Activated T-helper 17 cell treated with anti-CD3 and anti-CD28 coated beads, Interleukin-2, amount 50 U/mL, for 72 hours (primary cell): Measurements from ENCODE around the gene RBBP8NL. TPM values are rescaled to one million over a fixed set of nuclear protein-coding genes. Genes with fewer than 3 reads are reported as not detected.

Experiments used
- ATAC-seq: fragments of 150-1000 bp; cut with Tn5 transposase; replicated peaks from 2 replicates; pipeline ENCODE4 v1.10.0; 2021; ENCODE audit warnings: mild to moderate bottlenecking, moderate library complexity
- H3K27ac Mint-ChIP-seq: one replicate; pipeline ENCODE4 v1.8.0; 2022; ENCODE audit warnings: mixed read lengths
- H3K27me3 Mint-ChIP-seq: one replicate; pipeline ENCODE4 v1.8.0; 2022; ENCODE audit warnings: mixed read lengths
- H3K36me3 Mint-ChIP-seq: one replicate; pipeline ENCODE4 v1.8.0; 2022; ENCODE audit warnings: low read depth, mild to moderate bottlenecking, mixed read lengths
- H3K4me1 Mint-ChIP-seq: one replicate; pipeline ENCODE4 v1.8.0; 2022; ENCODE audit warnings: mixed read lengths
- H3K4me3 Mint-ChIP-seq: one replicate; pipeline ENCODE4 v1.8.0; 2022; ENCODE audit warnings: mild to moderate bottlenecking, mixed read lengths
- H3K9me3 Mint-ChIP-seq: one replicate; pipeline ENCODE4 v1.8.0; 2022; ENCODE audit warnings: mixed read lengths
- total RNA-seq, 2 donors: library from RNA; stranded (reverse); gene quantifications; one replicate each; pipeline ENCODE4 v1.2.3, GENCODE V29; 2022

The RBBP8NL gene
- total RNA-seq, 2 donors from 2014 or later = not detected

DNA sequence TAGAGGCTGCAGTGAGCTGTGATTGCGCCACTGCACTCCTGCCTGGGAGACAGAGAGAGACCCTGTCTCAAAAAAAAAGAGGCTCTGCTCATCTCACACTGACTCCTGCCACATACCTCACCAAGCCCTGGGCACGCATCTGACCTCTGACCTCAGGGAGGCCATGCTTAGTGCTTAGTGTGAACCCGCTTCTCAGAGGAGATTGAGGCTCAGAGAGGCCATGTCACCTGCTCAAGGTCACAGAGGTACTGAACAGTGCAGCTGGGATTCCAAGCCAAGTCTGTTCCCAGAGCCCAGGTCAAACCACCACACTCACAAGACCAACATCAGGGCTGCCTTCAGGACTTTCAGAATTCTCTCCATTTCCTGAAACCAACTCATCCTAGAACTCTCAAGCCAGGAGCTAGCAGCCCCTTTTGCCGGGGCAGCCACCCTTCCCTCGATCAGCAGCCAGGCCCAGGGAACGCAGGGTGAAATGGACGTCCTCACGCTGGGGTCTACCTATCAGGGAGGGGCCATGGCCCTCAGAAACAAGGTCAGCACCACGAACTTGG is 23.1 kb downstream of the RBBP8NL start:
- no peaks in the 10 kb centered on the region for H3K27me3 Mint-ChIP-seq
- H3K9me3 Mint-ChIP-seq = no peaks in the 10 kb centered on the region
- peaks cover 5% of the 10 kb centered on the region for H3K4me1 Mint-ChIP-seq
- peak overlapping the region; percentile 11 for H3K4me3 Mint-ChIP-seq
- H3K36me3 Mint-ChIP-seq = no peaks in the 10 kb centered on the region
- ATAC-seq = no peak
- no peak overlapping the region for H3K27ac Mint-ChIP-seq

DNA sequence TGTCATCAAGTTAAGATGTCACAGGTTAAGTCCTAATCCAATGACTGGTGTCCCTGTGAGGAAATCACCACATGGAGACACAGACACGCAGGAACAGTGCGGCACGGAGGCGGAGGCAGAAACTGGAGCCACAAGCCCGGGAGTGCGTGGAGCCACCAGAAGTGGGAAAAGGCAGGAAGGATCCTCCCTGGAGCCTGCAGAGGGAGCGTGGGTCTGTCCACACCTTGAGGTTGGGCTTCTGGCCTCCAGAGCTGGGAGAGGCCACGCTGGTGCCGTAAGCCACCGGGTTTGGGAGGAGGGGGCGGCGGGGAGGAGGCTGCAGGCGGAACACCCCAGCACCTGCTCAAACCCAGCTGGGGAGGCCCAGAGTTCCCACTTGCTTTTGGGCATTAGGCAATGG is 24.0 kb downstream of the RBBP8NL start:
- Mint-ChIP-seq H3K27me3 (no peaks in the 10 kb centered on the region), H3K36me3 (no peaks in the 10 kb centered on the region), H3K4me1 (peaks cover 5% of the 10 kb centered on the region), H3K27ac (no peak overlapping the region), H3K4me3 (no peak overlapping the region), H3K9me3 (no peaks in the 10 kb centered on the region)
- ATAC-seq = no peak

DNA sequence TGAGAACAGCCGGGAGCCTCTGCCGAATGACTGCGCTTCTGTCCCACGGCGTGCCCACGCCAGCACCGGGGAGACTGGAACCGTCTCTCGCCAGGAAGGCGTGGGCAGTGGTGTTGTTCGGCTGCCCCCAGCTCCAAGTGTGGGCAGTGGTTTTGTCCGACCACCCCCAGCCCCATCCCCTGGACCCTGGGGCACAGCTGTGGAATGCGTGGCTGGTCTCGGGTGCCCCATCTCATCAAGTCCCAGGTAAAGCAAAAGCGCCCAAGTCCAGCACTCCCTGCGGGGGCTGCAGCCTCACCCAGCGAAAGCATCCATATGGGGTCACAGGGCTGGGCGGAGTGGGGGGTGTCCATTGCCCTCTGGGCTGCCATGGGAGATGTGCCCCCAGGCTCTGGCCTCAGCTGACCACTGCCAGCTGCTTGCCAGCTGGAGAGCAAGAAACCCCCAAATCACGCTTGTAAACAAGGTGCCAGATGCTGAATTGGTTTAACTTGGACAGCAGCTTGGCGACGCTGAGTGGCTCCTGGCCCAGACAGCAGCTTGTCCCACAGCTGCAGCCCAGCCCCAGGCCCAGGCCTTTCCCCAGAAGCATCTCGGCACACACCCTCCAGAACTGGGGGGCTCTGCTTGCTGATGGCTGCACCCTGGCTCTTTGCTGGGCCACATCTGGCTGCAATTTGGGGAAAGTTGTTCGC is 24.7 kb downstream of the RBBP8NL start:
- ATAC-seq = no peak
- Mint-ChIP-seq H3K4me1 (peaks cover 5% of the 10 kb centered on the region), H3K36me3 (no peaks in the 10 kb centered on the region), H3K27ac (no peak overlapping the region), H3K9me3 (no peaks in the 10 kb centered on the region), H3K4me3 (no peak overlapping the region), H3K27me3 (no peaks in the 10 kb centered on the region)

DNA sequence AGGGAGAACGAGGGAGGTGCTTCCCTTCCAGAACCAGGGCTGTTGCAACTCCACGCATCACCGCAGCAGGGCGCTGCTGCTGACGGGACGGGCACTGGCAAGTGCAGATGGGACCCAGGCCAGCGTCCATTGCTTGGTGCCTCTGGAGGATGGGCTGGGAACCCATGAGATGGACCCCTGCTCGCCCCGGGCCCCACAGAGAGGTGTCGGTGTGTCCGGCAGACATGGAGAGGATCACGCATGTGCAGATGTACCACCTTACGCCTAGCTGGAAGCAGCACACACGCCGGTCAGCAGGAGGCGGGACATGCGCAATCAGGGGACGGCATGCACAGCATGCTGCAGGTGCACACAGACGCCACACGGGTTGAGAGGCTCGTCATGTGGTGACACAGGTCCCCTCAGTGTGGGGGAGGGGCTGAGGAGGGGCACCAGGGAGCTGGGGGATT is 26.0 kb downstream of the RBBP8NL start:
- ATAC-seq = no peak
- H3K4me3 Mint-ChIP-seq = no peak overlapping the region
- H3K9me3 Mint-ChIP-seq = no peaks in the 10 kb centered on the region
- peaks cover 5% of the 10 kb centered on the region for H3K4me1 Mint-ChIP-seq
- no peaks in the 10 kb centered on the region for H3K27me3 Mint-ChIP-seq
- no peaks in the 10 kb centered on the region for H3K36me3 Mint-ChIP-seq
- no peak overlapping the region for H3K27ac Mint-ChIP-seq

DNA sequence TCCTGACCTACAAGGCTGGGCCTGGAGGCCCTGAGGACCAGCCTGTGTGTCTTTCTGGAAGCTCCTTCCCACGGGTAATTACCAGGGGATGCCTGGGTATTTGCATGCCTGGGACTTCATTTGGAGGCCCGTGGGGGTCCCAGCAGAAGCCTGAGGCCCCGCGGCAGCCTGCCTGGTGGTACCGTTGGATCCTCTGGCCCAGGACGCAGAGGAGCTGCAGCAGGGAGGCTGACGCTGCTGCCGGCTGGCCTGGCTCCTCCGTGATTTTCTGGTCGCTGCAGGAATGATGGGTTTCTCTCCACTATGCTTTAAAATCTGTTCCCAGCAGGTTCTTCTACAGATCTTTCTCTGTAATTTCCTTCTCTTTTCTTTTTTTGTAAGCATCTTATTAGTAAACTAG is 26.8 kb downstream of the RBBP8NL start:
- Mint-ChIP-seq H3K9me3 (no peaks in the 10 kb centered on the region), H3K4me3 (no peak overlapping the region), H3K27me3 (no peaks in the 10 kb centered on the region), H3K36me3 (no peaks in the 10 kb centered on the region), H3K27ac (no peak overlapping the region), H3K4me1 (no peaks in the 10 kb centered on the region)
- ATAC-seq = no peak

DNA sequence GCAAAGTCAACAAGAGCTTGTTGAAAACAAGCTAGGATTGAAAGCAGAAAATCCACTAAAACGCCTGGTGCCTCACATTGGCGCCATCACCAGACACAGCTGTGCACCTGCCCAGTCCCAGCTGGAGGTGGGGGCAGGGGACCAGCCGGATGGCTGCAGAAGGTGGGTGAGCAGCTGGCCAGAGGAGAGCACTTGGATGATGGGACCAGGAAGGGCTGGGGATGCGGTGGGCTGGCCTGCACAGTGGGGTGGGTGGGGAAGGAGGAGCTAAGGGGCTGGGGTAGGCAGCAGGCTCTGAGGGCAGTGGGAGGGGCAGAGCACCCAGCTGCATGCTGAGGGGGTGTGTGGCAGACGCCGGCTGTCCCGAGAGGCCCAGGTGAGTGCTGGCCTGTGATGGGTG is 27.3 kb downstream of the RBBP8NL start:
- H3K9me3 Mint-ChIP-seq = no peaks in the 10 kb centered on the region
- H3K27me3 Mint-ChIP-seq = no peaks in the 10 kb centered on the region
- ATAC-seq = no peak
- H3K36me3 Mint-ChIP-seq = no peaks in the 10 kb centered on the region
- H3K27ac Mint-ChIP-seq = no peak overlapping the region
- no peak overlapping the region for H3K4me3 Mint-ChIP-seq
- H3K4me1 Mint-ChIP-seq = no peaks in the 10 kb centered on the region

DNA sequence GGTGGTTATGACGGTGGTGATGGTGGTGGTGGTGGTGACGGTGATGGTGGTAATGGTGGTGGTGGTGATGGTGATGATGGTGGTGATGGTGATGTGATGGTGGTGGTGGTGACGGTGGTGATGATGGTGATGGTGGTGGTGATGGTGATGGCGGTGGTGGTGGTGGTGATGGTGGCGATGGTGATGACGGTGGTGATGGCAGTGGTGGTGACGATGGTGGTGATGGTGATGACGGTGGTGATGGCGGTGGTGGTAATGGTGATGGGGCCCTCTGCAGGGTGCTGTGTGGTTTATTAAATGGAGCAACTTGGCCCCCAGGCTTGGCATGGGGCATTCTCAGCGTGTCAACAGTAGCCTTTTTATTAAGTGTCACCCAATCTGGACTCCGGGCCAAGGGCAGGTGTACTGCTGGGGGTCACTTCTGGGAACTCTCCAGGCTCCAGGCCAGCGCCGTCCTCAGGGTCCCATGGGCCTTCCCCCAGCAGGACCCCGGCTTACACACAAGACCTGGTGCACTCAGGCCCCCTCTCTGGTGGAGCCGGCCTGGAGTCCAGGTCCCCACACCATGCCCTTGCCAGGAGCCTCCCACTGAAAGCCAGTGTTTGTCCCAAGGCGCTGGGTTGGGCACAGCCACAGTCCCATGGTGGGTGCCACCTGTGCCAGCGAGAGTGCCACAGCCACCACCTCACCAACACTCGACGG is 29.1 kb downstream of the RBBP8NL start:
- no peaks in the 10 kb centered on the region for H3K27me3 Mint-ChIP-seq
- H3K4me3 Mint-ChIP-seq = no peak overlapping the region
- no peaks in the 10 kb centered on the region for H3K4me1 Mint-ChIP-seq
- ATAC-seq = no peak
- H3K27ac Mint-ChIP-seq = no peak overlapping the region
- no peaks in the 10 kb centered on the region for H3K36me3 Mint-ChIP-seq
- H3K9me3 Mint-ChIP-seq = no peaks in the 10 kb centered on the region

DNA sequence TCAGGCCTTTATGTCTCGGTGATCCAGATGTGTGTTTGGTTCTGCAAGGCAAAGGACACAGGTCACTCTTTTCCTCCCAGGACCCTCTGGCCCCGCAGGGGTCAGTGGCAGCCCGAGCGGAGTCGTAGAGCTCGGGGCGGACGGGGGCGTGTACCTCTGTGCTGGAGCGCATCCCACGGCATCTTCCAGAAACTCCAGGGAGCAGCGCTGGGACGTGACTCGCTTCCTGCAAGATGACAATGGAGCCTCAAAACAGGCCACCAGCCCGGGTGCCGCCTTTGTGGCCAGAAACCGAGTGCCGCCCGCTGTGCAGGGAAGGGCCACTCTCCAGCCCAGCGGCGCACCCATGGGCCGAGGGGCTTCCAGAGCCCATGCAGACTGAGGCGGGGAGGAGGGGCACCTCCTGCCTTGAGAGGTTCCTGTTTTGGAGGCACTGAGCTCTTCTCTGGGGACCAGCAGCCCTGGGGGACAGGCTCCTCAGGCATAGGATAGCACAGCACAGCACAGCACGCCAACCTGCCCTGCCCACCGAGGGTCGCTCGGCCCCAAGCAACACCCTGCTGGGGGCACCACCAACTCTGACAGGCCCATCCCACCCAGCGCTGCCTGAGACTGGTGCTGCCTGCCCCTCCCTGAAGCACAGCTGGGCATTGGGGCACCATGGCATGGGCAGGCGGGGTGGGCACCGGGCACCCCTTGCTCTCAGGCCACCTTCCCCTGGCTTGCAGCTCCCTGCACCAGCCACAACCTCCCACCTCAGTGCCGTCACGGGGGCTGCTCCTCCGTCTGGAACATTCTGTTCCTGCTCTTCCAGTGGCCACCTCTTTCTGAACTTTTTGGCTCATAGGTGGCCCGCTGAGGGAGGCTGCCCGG is 30.7 kb downstream of the RBBP8NL start:
- peak overlapping the region; percentile 30 for H3K27ac Mint-ChIP-seq
- no peaks in the 10 kb centered on the region for H3K27me3 Mint-ChIP-seq
- no peaks in the 10 kb centered on the region for H3K36me3 Mint-ChIP-seq
- H3K4me1 Mint-ChIP-seq = no peaks in the 10 kb centered on the region
- H3K9me3 Mint-ChIP-seq = no peaks in the 10 kb centered on the region
- no peak for ATAC-seq
- no peak overlapping the region for H3K4me3 Mint-ChIP-seq

DNA sequence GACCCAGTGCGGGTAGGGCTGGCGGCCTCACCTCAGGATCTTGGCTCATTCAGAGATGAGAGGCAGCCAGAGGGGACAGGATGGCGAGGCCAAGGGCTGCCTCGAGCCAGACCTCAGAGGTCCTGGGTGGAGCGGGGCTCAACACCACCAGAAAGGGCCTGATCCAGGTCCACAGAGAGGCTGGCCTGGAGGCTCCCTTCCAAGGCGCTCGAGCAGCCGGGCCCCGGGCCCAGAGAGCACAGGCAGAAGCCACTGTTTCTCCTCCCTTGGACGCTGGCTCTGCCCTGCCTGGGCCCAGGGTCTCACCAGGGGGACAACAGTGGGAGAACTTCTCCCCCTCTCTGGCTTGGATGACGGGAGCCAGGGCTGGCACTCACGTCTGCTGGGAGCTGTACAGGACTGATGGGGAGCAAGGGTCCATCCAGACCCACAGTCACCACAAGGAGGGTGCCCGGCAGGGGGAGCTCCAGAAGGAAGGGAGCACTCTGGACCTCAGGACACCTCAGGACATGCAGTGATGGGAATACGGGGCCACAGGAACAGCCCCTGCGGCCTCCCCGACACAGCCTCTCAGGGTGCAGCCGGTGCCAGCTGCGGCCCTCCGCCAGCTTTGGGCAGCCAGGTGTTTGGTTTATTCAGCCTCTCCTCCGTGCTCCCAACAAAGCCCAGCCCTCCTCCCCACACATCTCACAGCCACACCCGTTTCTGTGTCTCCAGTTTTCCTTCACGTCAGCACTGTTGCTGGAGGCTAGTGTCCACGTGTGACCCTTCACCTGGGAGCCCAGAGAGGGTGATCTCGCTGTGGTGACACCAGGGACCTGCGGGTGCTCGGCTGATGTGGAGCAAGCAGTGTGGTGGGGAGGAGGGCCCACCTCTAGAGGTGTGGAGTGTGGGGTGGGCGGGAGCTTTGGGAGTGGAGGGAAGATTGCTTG is 31.8 kb downstream of the RBBP8NL start:
- Mint-ChIP-seq H3K27ac (no peak overlapping the region), H3K27me3 (no peaks in the 10 kb centered on the region), H3K4me3 (no peak overlapping the region), H3K4me1 (no peaks in the 10 kb centered on the region), H3K9me3 (no peaks in the 10 kb centered on the region), H3K36me3 (peaks cover 2% of the 10 kb centered on the region)
- ATAC-seq = no peak

DNA sequence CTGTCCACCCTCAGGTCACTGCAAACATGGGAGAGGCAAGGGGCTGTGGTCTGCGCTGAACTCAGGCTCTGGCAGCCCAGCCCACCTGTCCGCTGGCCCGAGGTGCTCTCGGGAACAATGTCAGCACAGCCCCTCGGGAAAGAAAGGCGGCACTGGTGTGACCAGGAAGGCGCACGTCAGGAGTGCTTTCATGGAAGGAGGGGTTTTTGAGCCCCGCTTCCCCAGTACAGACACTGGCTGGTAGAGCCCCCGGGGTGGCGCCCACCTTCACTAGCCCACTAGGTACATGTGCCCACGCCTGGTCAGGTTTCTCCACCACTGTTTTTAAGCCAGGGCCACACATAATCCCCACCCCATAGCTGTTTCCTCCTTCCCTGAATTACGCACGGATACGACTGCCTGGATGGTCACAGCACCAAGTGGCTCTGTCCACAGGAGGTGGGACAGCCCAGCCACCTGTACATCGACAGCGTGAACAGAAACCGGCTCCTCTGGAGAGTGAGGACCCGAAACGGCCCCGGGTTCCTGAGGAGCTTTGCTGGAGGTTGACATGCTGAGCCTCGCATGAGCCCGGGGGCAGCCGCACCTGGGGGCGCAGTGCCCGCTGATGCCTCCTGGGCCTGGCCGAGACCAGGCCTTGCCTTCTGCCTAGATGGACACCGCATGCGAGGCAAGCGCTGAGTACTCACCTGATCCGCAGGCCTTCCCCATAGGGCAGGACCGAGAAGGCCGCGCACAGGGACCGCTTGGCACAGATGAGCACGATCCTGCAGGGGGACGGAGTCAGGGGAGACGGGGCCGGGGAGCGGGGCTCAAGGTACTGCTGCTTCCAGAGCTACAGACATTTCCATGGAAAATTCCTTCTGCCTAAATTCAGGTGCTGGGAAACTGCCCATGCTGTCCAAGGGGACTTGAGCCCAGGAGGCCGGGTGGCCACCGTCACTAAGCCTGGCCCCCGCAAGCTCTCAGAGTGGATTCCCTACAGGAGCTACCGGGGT is 32.8 kb downstream of the RBBP8NL start:
- H3K4me1 Mint-ChIP-seq = no peaks in the 10 kb centered on the region
- peaks cover 12% of the 10 kb centered on the region for H3K36me3 Mint-ChIP-seq
- no peaks in the 10 kb centered on the region for H3K9me3 Mint-ChIP-seq
- H3K27me3 Mint-ChIP-seq = no peaks in the 10 kb centered on the region
- no peak overlapping the region for H3K4me3 Mint-ChIP-seq
- no peak overlapping the region for H3K27ac Mint-ChIP-seq
- no peak for ATAC-seq

DNA sequence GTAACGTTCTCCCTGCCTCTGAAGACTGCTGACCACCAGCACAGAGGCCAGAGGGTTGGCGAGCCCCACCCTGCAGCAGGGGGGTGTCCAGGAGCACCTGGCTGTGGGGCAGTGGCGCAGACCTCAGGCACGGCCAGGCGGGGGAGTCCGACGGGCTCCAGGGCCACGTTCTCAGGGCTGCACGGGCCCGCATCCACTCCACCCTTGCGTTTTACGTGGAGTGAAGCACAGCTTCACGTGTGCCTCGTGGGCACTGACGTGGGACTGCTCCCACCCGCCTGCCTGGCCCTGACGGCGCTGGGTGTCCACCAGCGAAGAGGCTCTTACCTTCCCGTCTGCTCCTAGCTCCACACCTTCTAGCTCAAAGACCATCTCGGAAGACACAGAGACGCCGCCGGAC is 33.5 kb downstream of the RBBP8NL start:
- ATAC-seq = no peak
- peaks cover 5% of the 10 kb centered on the region for H3K4me1 Mint-ChIP-seq
- no peak overlapping the region for H3K27ac Mint-ChIP-seq
- no peaks in the 10 kb centered on the region for H3K27me3 Mint-ChIP-seq
- no peaks in the 10 kb centered on the region for H3K9me3 Mint-ChIP-seq
- no peak overlapping the region for H3K4me3 Mint-ChIP-seq
- H3K36me3 Mint-ChIP-seq = peaks cover 19% of the 10 kb centered on the region

DNA sequence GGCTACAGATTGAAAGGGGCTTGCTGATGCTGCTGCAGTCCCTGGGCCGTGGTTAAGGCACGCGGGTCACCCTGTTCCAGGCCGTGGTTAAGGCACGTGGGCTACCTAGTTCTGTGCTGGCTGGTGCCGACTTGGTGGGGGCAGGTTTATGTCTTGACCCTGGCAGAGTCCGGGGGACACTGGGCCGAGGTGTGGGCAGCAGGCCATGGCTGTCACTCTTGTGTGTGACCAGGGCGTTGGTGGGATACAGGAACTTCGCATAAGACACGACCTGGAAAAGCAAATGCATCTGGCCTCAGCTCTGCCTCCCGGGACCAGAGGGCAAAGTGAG is 34.0 kb downstream of the RBBP8NL start:
- H3K9me3 Mint-ChIP-seq = no peaks in the 10 kb centered on the region

More for the DNA sequence above, 34.0 kb downstream of the RBBP8NL start:
- Mint-ChIP-seq H3K27ac (no peak overlapping the region), H3K27me3 (no peaks in the 10 kb centered on the region), H3K36me3 (peaks cover 24% of the 10 kb centered on the region), H3K4me3 (no peak overlapping the region), H3K4me1 (peaks cover 6% of the 10 kb centered on the region)
- peak; percentile 9 for ATAC-seq
